ENCODE data around the gene OR2T12.

DNA sequence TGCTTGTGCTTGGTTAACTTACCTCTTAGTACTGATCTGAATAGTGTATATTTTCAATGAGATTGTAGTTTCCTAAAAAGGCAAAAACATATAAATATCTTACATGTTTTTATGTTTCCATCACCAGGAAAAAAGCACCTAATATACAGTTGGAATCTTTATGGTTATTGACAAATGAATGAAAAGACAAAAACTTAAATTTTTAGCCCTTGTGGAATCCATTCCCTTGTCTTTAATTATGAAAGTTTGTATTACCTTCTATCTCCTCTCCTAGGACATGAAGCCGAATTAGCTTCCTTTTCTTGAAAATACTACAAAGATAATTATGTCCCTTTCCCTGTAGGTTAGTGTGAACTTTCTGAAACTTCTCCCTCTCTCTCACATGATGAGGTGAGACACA, at the start of gene OR2T12:
- TF ChIP-seq, protein P1, sequence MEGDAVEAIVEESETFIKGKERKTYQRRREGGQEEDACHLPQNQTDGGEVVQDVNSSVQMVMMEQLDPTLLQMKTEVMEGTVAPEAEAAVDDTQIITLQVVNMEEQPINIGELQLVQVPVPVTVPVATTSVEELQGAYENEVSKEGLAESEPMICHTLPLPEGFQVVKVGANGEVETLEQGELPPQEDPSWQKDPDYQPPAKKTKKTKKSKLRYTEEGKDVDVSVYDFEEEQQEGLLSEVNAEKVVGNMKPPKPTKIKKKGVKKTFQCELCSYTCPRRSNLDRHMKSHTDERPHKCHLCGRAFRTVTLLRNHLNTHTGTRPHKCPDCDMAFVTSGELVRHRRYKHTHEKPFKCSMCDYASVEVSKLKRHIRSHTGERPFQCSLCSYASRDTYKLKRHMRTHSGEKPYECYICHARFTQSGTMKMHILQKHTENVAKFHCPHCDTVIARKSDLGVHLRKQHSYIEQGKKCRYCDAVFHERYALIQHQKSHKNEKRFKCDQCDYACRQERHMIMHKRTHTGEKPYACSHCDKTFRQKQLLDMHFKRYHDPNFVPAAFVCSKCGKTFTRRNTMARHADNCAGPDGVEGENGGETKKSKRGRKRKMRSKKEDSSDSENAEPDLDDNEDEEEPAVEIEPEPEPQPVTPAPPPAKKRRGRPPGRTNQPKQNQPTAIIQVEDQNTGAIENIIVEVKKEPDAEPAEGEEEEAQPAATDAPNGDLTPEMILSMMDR (IDR thresholded peaks at IDR 0.05; ENCODE audit: insufficient read depth, low read length, poor library complexity, severe bottlenecking), result no peak
- no peak for TF ChIP-seq EZH2phosphoT487 (conservative IDR thresholded peaks at IDR 0.05; ENCODE audit: low read length)
